K562 (cell line): ENCODE measurements around the gene HTR1A. TPM values are rescaled to one million over a fixed set of nuclear protein-coding genes. Genes with fewer than 3 reads are reported as not detected.

Experiments used
- ATAC-seq: fragments of 200-7000 bp; cut with Tn5 transposase; 3 replicates; pipeline ENCODE4 v1.9.1; 2020; ENCODE audit warnings: moderate library complexity
- BruUV-seq: library from RNA; stranded (reverse); fragments of 400-500 nt; replicated peaks from 2 replicates; lab custom pipeline; 2021; lab: Mats Ljungman, UMichigan
- CTCF ChIA-PET: fragments of 300-600 bp; formaldehyde crosslinking; extraction: SDS; loops from one replicate; lab custom pipeline; 2021; ENCODE audit warnings: low intra/inter-chr PET ratio; lab: Yijun Ruan, JAX
- POLR2A ChIA-PET: fragments of 300-600, 350-650 bp; sonication (Branson Sonifier 250); formaldehyde crosslinking; extraction: SDS; loops from one replicate; lab custom pipeline; 2021; ENCODE audit warnings: antibody characterized with exemption, inconsistent platforms; lab: Yijun Ruan, JAX
- DNase-seq, 4 experiments: peaks; one replicate each; pipeline versions ENCODE4 v3.0.0 to v3.0.0-alpha.2; 2011 to 2018; ENCODE audit warnings: low spot score in 3 of 4, mixed read lengths in 3 of 4; ENCODE audit errors: extremely low read depth in 1 of 4
- FAIRE-seq: peaks from 2 replicates; lab custom pipeline; 2011; peaks lifted over from hg19 to GRCh38; lab: Jason Lieb, UNC
- H2AFZ ChIP-seq: 2 replicates; pipeline ENCODE4 v1.6.0; 2011; ENCODE audit warnings: low read depth, low read length, control low read depth, inconsistent platforms
- H3K27ac ChIP-seq: fragments of 200-600 bp; 3 replicates; pipeline ENCODE4 v1.8.0; 2011; ENCODE audit warnings: low read depth, mild to moderate bottlenecking, control low read depth, inconsistent platforms, low read length, moderate library complexity, mixed read lengths; ENCODE audit errors: extremely low read depth
- H3K27me3 ChIP-seq, 2 experiments: fragments of 300-600 bp in 1 of 2; 2 replicates in 1 of 2; 3 replicates in 1 of 2; pipeline versions ENCODE4 v1.6.0 to v1.8.0; 2011; ENCODE audit warnings: inconsistent platforms in 2 of 2, low read length in 2 of 2, mild to moderate bottlenecking in 1 of 2, mixed read lengths in 1 of 2, moderate library complexity in 1 of 2; ENCODE audit not compliant: control insufficient read depth in 2 of 2, insufficient read depth in 2 of 2
- H3K36me3 ChIP-seq: fragments of 300-600 bp; 3 replicates; pipeline ENCODE4 v1.8.0; 2011; ENCODE audit warnings: mild to moderate bottlenecking, low read length, inconsistent platforms; ENCODE audit not compliant: control insufficient read depth, insufficient read depth
- H3K4me1 ChIP-seq, 2 experiments: fragments of 200-600 bp in 1 of 2; replicated peaks in 1 of 2; 2 replicates in 1 of 2; 3 replicates in 1 of 2; pipeline versions ENCODE4 v1.5.1 to v1.8.0; 2011; ENCODE audit warnings: inconsistent platforms in 2 of 2, low read length in 2 of 2, mild to moderate bottlenecking in 1 of 2, mixed read lengths in 1 of 2, moderate library complexity in 1 of 2; ENCODE audit not compliant: control insufficient read depth in 2 of 2, insufficient read depth in 2 of 2
- H3K4me2 ChIP-seq: 2 replicates; pipeline ENCODE4 v1.6.1; 2011; ENCODE audit warnings: low read length, control low read depth, inconsistent platforms, mixed read lengths; ENCODE audit not compliant: insufficient read depth
- H3K4me3 ChIP-seq: fragments of 200-600 bp; sonication (generic), shearing (Covaris generic); 2 replicates; pipeline ENCODE4 v1.5.1; 2016; ENCODE audit warnings: control low read depth, inconsistent platforms
- H3K79me2 ChIP-seq: fragments of 200-600 bp; 3 replicates; pipeline ENCODE4 v1.8.0; 2011; ENCODE audit warnings: low read length, inconsistent platforms; ENCODE audit not compliant: control insufficient read depth, insufficient read depth
- H3K9ac ChIP-seq, 2 experiments: 2 replicates each; pipeline versions ENCODE4 v1.6.0 to v1.6.1; 2011; ENCODE audit warnings: low read depth in 2 of 2, low read length in 2 of 2, control low read depth in 1 of 2, inconsistent platforms in 1 of 2, mild to moderate bottlenecking in 1 of 2, mixed read lengths in 1 of 2; ENCODE audit not compliant: insufficient read depth in 1 of 2
- H3K9me1 ChIP-seq: one replicate; pipeline ENCODE4 v1.6.0; 2011; ENCODE audit warnings: inconsistent platforms, mild to moderate bottlenecking, low read length, moderate library complexity; ENCODE audit not compliant: control insufficient read depth, insufficient read depth
- H3K9me3 ChIP-seq: replicated peaks from 2 replicates; pipeline ENCODE4 v1.5.1; 2011; ENCODE audit warnings: low read depth, low read length, inconsistent platforms; ENCODE audit not compliant: control insufficient read depth, insufficient read depth
- H4K20me1 ChIP-seq: replicated peaks from 2 replicates; pipeline ENCODE4 v1.6.1; 2011; ENCODE audit warnings: low read length, inconsistent platforms, mixed read lengths; ENCODE audit not compliant: control insufficient read depth, insufficient read depth
- EP300 ChIP-seq: IDR thresholded peaks from 2 replicates; pipeline ENCODE4 v1.6.1; 2012; ENCODE audit warnings: low read length, improper control_type of control experiment
- EWSR1 ChIP-seq: fragments of 450-650 bp; IDR thresholded peaks from 2 replicates; pipeline ENCODE4 v1.6.1; 2018; ENCODE audit warnings: borderline replicate concordance, mild to moderate bottlenecking, low read depth, moderate library complexity; ENCODE audit not compliant: partially characterized antibody
- HIVEP1 ChIP-seq: fragments of 250-450 bp; sonication (Bioruptor Pico); IDR thresholded peaks from 2 replicates; pipeline ENCODE4 v1.4.0; 2020; ENCODE audit warnings: mild to moderate bottlenecking
- ID3 ChIP-seq, 2 experiments: fragments of 250-450 bp in 1 of 2; fragments of 450-650 bp in 1 of 2; sonication (Bioruptor Pico) in 1 of 2; IDR thresholded peaks; 2 replicates each; pipeline versions ENCODE4 v1.6.1 to v1.8.0; 2016 to 2021; ENCODE audit warnings: mild to moderate bottlenecking in 2 of 2, moderate library complexity in 2 of 2, missing compliant biosample characterization in 1 of 2, missing genetic modification characterization in 1 of 2
- MED1 ChIP-seq: sonication (generic); formaldehyde crosslinking; IDR thresholded peaks from 2 replicates; pipeline ENCODE4 v1.8.1; 2023; ENCODE audit warnings: missing genetic modification reagents, borderline replicate concordance
- PRMT5 ChIP-seq: sonication (generic); formaldehyde crosslinking; IDR thresholded peaks from 2 replicates; pipeline ENCODE4 v1.5.0; 2020; ENCODE audit warnings: missing genetic modification reagents
- STAT5A ChIP-seq: IDR thresholded peaks from 2 replicates; pipeline ENCODE4 v1.6.1; 2012; ENCODE audit warnings: low read length, inconsistent platforms, borderline replicate concordance
- ZNF780A ChIP-seq: fragments of 250-450 bp; sonication (Bioruptor Pico); IDR thresholded peaks from 2 replicates; pipeline ENCODE4 v1.5.0; 2021; ENCODE audit warnings: mild to moderate bottlenecking
- WGBS: fragments of 100-300 bp; shearing (Covaris generic); methylation state at CpG from one replicate; pipeline ENCODE4 v1.1.6; 2016; ENCODE audit warnings: low coverage, mixed read lengths; ENCODE audit not compliant: insufficient coverage; ENCODE audit errors: missing lambda C conversion rate; 5-methylcytosine and 5-hydroxymethylcytosine counted together
- in situ Hi-C: fragments of 300-500 bp; cut with MboI; formaldehyde crosslinking; loops from 4 replicates; pipeline ENCODE4 v1.15.0; 2018; ENCODE audit warnings: inconsistent platforms, mixed read lengths
- intact Hi-C: fragments of 100-400 bp; cut with micrococcal nuclease; formaldehyde crosslinking; loops from 2 replicates; pipeline ENCODE4 v1.14.2; 2022
- polyA plus RNA-seq, 8 experiments: library from polyadenylated mRNA; depleted of rRNA in 4 of 8; stranded (reverse) in 5 of 8; unstranded in 3 of 8; fragments of >200 nt; fragmentation: Nextera tagmentation in 2 of 8; fragmentation: Illumina TruSeq in 1 of 8; extraction: Ambion mirVana in 2 of 8; extraction: Trizol in 1 of 8; gene quantifications; 2 replicates each; pipeline versions ENCODE4 v1.2.1 to v1.2.3, GENCODE V29; 2011 to 2014; ENCODE audit warnings: inconsistent platforms in 1 of 8, missing spikeins in 1 of 8
- total RNA-seq, 7 experiments: library from RNA; depleted of rRNA in 6 of 7; stranded (reverse); fragments of >200 nt in 6 of 7; fragmentation: Illumina TruSeq in 2 of 7; extraction: Trizol in 2 of 7; gene quantifications; 2 replicates each; pipeline versions ENCODE4 v1.2.1 to v1.2.3, GENCODE V29; 2011 to 2021; ENCODE audit warnings: low replicate concordance in 1 of 7
- TF ChIP-seq, protein P1 (sequence below): fragments of 250-450 bp; sonication (Bioruptor Pico); IDR thresholded peaks from 2 replicates; pipeline ENCODE4 v1.8.0; 2021; ENCODE audit warnings: mild to moderate bottlenecking, moderate library complexity
- TF ChIP-seq, protein P2 (sequence below): fragments of 450-650 bp; IDR thresholded peaks from 2 replicates; pipeline ENCODE4 v1.7.0; 2016; ENCODE audit warnings: borderline replicate concordance
- TF ChIP-seq, protein P3 (sequence below): fragments of 450-650 bp; formaldehyde crosslinking; IDR thresholded peaks from 2 replicates; pipeline ENCODE4 v1.4.0; 2020; ENCODE audit warnings: mild to moderate bottlenecking, moderate library complexity

HTR1A gene
- total and polyA plus RNA-seq, 9 of the 15 experiments (the other 6 are each of a cell fraction or from before 2014, with no cell fraction given) = not detected

DNA sequence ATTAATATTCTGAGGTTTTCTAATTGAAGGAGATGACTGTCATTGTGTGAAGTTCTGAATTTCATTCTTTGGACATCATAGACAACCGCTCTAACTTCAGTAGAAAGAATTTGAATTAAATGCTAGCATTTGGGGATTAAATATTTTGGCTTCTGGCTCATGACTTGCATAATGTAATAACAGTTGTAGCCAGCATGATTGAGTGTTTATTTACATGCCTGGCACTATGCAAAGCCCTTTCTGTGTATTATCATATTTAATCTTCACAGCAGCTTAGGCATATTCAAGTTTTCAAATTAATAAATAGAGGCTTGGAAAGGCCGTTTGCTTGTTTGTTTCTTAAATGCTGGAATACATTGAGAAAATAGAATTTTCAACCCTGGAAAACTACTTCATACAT, 19.6 kb upstream of the HTR1A start:
- Histone ChIP-seq H3K9ac (no peak overlapping the region), H3K36me3 (no peaks in the 10 kb centered on the region), H2AFZ (no peak overlapping the region), H3K4me1 (no peaks in the 10 kb centered on the region), H3K79me2 (no peaks in the 10 kb centered on the region), H3K27ac (no peak overlapping the region), H4K20me1 (no peaks in the 10 kb centered on the region), H3K4me2 (no peak overlapping the region), H3K27me3 (no peaks in the 10 kb centered on the region), H3K4me3 (no peak overlapping the region), H3K9me1 (no peaks in the 10 kb centered on the region), H3K9me3 (no peaks in the 10 kb centered on the region; the same call in 1 of the 2 replicates)
- intact Hi-C loops (no loop called here), in situ Hi-C loops (no loop called here)
- ATAC-seq = no peak
- ChIA-PET POLR2A (no interaction called here), CTCF (no interaction called here)
- no peak for TF ChIP-seq ZNF780A (CRISPR knock-in tag)
- no peak for TF ChIP-seq EP300
- TF ChIP-seq ID3 (CRISPR knock-in tag; IDR thresholded peaks at IDR 0.05) = no peak
- TF ChIP-seq ID3 (tag; IDR thresholded peaks at IDR 0.05) = no peak
- TF ChIP-seq PRMT5 (CRISPR knock-in tag) = no peak
- no peak for TF ChIP-seq STAT5A
- no peak for TF ChIP-seq EWSR1
- TF ChIP-seq HIVEP1 = no peak
- TF ChIP-seq, protein P1, sequence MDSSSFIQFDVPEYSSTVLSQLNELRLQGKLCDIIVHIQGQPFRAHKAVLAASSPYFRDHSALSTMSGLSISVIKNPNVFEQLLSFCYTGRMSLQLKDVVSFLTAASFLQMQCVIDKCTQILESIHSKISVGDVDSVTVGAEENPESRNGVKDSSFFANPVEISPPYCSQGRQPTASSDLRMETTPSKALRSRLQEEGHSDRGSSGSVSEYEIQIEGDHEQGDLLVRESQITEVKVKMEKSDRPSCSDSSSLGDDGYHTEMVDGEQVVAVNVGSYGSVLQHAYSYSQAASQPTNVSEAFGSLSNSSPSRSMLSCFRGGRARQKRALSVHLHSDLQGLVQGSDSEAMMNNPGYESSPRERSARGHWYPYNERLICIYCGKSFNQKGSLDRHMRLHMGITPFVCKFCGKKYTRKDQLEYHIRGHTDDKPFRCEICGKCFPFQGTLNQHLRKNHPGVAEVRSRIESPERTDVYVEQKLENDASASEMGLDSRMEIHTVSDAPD (CRISPR knock-in tag) = no peak
- TF ChIP-seq, protein P2, sequence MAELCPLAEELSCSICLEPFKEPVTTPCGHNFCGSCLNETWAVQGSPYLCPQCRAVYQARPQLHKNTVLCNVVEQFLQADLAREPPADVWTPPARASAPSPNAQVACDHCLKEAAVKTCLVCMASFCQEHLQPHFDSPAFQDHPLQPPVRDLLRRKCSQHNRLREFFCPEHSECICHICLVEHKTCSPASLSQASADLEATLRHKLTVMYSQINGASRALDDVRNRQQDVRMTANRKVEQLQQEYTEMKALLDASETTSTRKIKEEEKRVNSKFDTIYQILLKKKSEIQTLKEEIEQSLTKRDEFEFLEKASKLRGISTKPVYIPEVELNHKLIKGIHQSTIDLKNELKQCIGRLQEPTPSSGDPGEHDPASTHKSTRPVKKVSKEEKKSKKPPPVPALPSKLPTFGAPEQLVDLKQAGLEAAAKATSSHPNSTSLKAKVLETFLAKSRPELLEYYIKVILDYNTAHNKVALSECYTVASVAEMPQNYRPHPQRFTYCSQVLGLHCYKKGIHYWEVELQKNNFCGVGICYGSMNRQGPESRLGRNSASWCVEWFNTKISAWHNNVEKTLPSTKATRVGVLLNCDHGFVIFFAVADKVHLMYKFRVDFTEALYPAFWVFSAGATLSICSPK = no peak
- TF ChIP-seq MED1 (CRISPR knock-in tag) = no peak
- TF ChIP-seq, protein P3, sequence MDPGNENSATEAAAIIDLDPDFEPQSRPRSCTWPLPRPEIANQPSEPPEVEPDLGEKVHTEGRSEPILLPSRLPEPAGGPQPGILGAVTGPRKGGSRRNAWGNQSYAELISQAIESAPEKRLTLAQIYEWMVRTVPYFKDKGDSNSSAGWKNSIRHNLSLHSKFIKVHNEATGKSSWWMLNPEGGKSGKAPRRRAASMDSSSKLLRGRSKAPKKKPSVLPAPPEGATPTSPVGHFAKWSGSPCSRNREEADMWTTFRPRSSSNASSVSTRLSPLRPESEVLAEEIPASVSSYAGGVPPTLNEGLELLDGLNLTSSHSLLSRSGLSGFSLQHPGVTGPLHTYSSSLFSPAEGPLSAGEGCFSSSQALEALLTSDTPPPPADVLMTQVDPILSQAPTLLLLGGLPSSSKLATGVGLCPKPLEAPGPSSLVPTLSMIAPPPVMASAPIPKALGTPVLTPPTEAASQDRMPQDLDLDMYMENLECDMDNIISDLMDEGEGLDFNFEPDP = no peak
- FAIRE-seq = no peak
- BruUV-seq = no TSS peak
- WGBS = 0% methylated on average over 2 of the region's 2 CpGs
- no peak for DNase-seq
